Spleen (tissue), 11 donors: ENCODE data around the gene PACRG. TPM values are rescaled to one million over a fixed set of nuclear protein-coding genes. Genes with fewer than 3 reads are reported as not detected.

Source experiments
- DNase-seq: peaks from one replicate; pipeline ENCODE4 v3.0.0-alpha.2; 2020
- H3K27ac ChIP-seq, 8 donors: fragments of 200-600 bp; sonication (generic) in 7 of 8; 1 replicate in 4 of 8; 2 replicates in 4 of 8; pipeline versions ENCODE4 v1.5.0 to v1.8.0; 2016 to 2021; ENCODE audit warnings: inconsistent platforms in 4 of 8, mild to moderate bottlenecking in 4 of 8, moderate library complexity in 1 of 8
- H3K27me3 ChIP-seq, 7 donors: fragments of 200-600 bp; sonication (generic) in 6 of 7; replicated peaks in 1 of 7; 1 replicate in 4 of 7; 2 replicates in 3 of 7; pipeline versions ENCODE4 v1.5.0 to v1.8.0; 2016 to 2021; ENCODE audit warnings: inconsistent platforms in 3 of 7, mild to moderate bottlenecking in 1 of 7
- H3K36me3 ChIP-seq, 6 donors: fragments of 200-600 bp; sonication (generic) in 5 of 6; 1 replicate in 4 of 6; 2 replicates in 2 of 6; pipeline versions ENCODE4 v1.5.0 to v1.8.0; 2016 to 2021; ENCODE audit warnings: inconsistent platforms in 2 of 6
- H3K4me1 ChIP-seq, 6 donors: fragments of 200-600 bp; sonication (generic) in 5 of 6; 1 replicate in 3 of 6; 2 replicates in 3 of 6; pipeline versions ENCODE4 v1.5.0 to v1.8.0; 2016 to 2021; ENCODE audit warnings: inconsistent platforms in 3 of 6
- H3K4me3 ChIP-seq, 8 donors: fragments of 200-600 bp; sonication (generic) in 7 of 8; 1 replicate in 4 of 8; 2 replicates in 4 of 8; pipeline versions ENCODE4 v1.5.0 to v1.8.0; 2016 to 2021; ENCODE audit warnings: inconsistent platforms in 4 of 8, mild to moderate bottlenecking in 4 of 8, moderate library complexity in 2 of 8
- H3K9me3 ChIP-seq, 8 donors: fragments of 200-600 bp; sonication (generic) in 7 of 8; 1 replicate in 4 of 8; 2 replicates in 4 of 8; pipeline versions ENCODE4 v1.5.0 to v1.8.0; 2016 to 2021; ENCODE audit warnings: inconsistent platforms in 4 of 8
- POLR2A ChIP-seq, 3 donors: fragments of 450-650 bp; IDR thresholded peaks; one replicate each; pipeline ENCODE4 v1.5.1; 2017; ENCODE audit warnings: antibody characterized with exemption in 3 of 3, mild to moderate bottlenecking in 1 of 3
- POLR2AphosphoS5 ChIP-seq, 3 donors: sonication (generic); formaldehyde crosslinking; IDR thresholded peaks; one replicate each; pipeline ENCODE4 v1.5.1; 2017; ENCODE audit warnings: antibody characterized with exemption in 3 of 3
- WGBS, 5 donors: extraction: QIAGEN DNeasy Blood & Tissue Kit in 3 of 5; methylation state at CpG; one replicate each; pipeline versions ENCODE4 v1.1.5 to v1.1.7; 2013 to 2018; 5-methylcytosine and 5-hydroxymethylcytosine counted together
- intact Hi-C: fragments of 100-400 bp; cut with DNase I; formaldehyde crosslinking; loops from one replicate; pipeline ENCODE4 v1.15.0; 2023; ENCODE audit warnings: low total_unique reads
- polyA plus RNA-seq, 3 donors: library from polyadenylated mRNA; stranded (reverse); fragments of 200-250 nt; gene quantifications; one replicate each; pipeline ENCODE4 v1.2.1, GENCODE V29; 2013
- total RNA-seq, 7 donors: library from RNA; depleted of rRNA in 3 of 7; stranded (reverse); fragments of >200 nt in 3 of 7; fragmentation: NEBNext Ultra II Directional in 4 of 7; extraction: Animal tissue kit (Norgen Biotek cat#: 25700) in 4 of 7; gene quantifications; one replicate each; pipeline versions ENCODE4 v1.1.0 to v1.2.1, GENCODE V29; 2016 to 2021
- TF ChIP-seq, protein P1 (sequence below), 11 experiments: fragments of 200-600 bp in 7 of 11; fragments of 450-650 bp in 4 of 11; sonication (generic) in 4 of 11; IDR thresholded peaks in 8 of 11; conservative IDR thresholded peaks in 3 of 11; 1 replicate in 7 of 11; 2 replicates in 4 of 11; pipeline versions ENCODE4 v1.4.0 to v1.8.0; 2016 to 2021; ENCODE audit warnings: antibody characterized with exemption in 11 of 11, inconsistent platforms in 4 of 11, mild to moderate bottlenecking in 1 of 11
- donor health status: healthy with polysubstance abuse.
- donor health status: DM: no; HTN: no; CAD: no; lungs with moderate emphysema.
- donor health status: DM: no; HTN: no; CAD: no.
- donor health status: Bipolar disorder and iron deficiency.
- donor health status: healthy.
- donor health status: DM: no; HTN: no; CAD: no.
- donor health status: DM: yes; HTN: yes; CAD: no.

PACRG gene
- total and polyA plus RNA-seq, 10 donors, result 0.32 to 2.0 (median 1.0) TPM; not detected in 5

DNA sequence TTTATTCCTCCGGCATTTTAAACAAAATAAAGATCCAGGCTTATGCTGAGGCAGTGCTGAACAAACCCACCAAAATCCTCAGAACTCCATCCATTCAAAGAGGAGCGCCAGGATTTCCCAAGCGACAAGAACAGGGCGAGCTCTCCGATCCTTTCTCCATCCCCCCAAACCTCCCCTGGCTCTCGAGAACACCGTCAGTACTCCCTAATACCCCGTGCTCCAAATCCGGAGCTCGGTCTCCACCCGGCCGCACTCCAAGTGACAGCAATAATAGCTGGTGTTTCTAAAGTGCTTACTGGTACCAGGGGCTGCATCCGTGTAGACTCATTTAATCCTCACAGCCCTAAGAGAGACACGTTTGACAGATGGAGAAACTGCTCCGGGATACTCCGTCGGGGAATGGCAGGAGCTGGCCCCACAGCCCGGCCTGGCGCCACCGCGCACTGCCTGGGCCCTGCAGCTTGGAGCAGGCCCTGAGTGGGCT lies 409.7 kb downstream of the PACRG start:
- H3K36me3 ChIP-seq, result no peaks in the 10 kb centered on the region
- H3K4me1 ChIP-seq, result no peaks in the 10 kb centered on the region
- H3K9me3 ChIP-seq, result peaks cover 0 to 5% (median 0%) of the 10 kb centered on the region in 8 donors
- intact Hi-C loops, result no loop called here
- no peaks in the 10 kb centered on the region for H3K27me3 ChIP-seq
- DNase-seq, result no peak
- no peak overlapping the region for H3K4me3 ChIP-seq
- 89 to 95% (median 93%) methylated on average over 17 to 21 of the region's 21 CpGs for WGBS, 5 donors
- no peak overlapping the region for H3K27ac ChIP-seq
- TF ChIP-seq, protein P1, sequence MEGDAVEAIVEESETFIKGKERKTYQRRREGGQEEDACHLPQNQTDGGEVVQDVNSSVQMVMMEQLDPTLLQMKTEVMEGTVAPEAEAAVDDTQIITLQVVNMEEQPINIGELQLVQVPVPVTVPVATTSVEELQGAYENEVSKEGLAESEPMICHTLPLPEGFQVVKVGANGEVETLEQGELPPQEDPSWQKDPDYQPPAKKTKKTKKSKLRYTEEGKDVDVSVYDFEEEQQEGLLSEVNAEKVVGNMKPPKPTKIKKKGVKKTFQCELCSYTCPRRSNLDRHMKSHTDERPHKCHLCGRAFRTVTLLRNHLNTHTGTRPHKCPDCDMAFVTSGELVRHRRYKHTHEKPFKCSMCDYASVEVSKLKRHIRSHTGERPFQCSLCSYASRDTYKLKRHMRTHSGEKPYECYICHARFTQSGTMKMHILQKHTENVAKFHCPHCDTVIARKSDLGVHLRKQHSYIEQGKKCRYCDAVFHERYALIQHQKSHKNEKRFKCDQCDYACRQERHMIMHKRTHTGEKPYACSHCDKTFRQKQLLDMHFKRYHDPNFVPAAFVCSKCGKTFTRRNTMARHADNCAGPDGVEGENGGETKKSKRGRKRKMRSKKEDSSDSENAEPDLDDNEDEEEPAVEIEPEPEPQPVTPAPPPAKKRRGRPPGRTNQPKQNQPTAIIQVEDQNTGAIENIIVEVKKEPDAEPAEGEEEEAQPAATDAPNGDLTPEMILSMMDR (IDR thresholded peaks at IDR 0.05 in 8 of 11, conservative IDR thresholded peaks at IDR 0.05 in 3 of 11), result no peak
- TF ChIP-seq POLR2AphosphoS5 (IDR thresholded peaks at IDR 0.05) (no peak), POLR2A (IDR thresholded peaks at IDR 0.05) (no peak)

DNA sequence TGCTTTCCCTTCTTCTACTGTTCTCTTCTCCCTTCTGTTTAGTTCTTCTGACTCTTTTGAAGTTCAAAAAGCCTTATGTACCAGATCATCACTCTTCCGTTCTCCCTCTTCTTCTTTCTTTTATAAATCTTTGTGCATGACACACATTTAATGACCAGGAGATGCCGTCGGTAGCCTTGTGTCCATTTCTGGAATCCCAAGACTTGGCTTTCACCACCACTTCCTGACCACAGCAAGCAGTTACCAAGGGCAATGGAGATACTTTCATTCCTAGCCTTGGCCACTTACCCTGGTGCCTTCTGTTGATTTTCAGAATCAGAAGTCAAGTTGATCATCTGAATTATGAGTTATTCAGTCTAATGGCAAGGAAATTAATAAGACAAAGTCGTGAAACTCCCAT lies 418.3 kb downstream of the PACRG start:
- Histone ChIP-seq H3K4me1 (no peaks in the 10 kb centered on the region), H3K9me3 (peaks cover 0 to 3% (median 0%) of the 10 kb centered on the region in 8 donors), H3K36me3 (no peaks in the 10 kb centered on the region), H3K27me3 (peaks cover 0 to 17% (median 0%) of the 10 kb centered on the region in 7 donors), H3K4me3 (no peak overlapping the region), H3K27ac (no peak overlapping the region)
- TF ChIP-seq POLR2AphosphoS5 (IDR thresholded peaks at IDR 0.05), result no peak
- TF ChIP-seq, protein P1 (IDR thresholded peaks at IDR 0.05 in 8 of 11, conservative IDR thresholded peaks at IDR 0.05 in 3 of 11), result no peak
- no peak for TF ChIP-seq POLR2A (IDR thresholded peaks at IDR 0.05)
- no peak for DNase-seq
- intact Hi-C loops, result no loop called here
- 69 to 81% (median 75%) methylated on average over 4 of the region's 4 CpGs for WGBS, 5 donors

DNA sequence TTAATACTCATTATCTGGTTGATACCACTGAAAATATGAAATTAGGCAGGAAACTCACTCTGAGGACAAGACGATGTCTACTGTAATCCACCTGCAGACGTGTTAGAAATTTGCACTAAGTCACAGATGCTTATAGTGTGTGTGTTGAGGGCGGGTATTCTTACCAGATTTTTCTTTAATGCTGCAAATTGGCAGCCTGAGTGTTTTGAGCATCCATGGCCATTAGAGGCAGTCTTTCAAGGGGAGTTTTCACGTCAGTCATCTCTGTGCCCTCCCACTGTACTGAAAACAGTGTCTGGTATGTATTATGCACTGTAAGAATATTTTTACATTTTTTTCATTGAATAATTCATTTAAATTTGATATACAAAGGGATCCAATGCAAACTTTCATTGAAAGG lies 420.2 kb downstream of the PACRG start:
- Histone ChIP-seq H3K27ac (no peak overlapping the region), H3K27me3 (peaks cover 0 to 17% (median 0%) of the 10 kb centered on the region in 7 donors), H3K36me3 (no peaks in the 10 kb centered on the region), H3K9me3 (peaks cover 0 to 3% (median 0%) of the 10 kb centered on the region in 8 donors), H3K4me3 (no peak overlapping the region), H3K4me1 (no peaks in the 10 kb centered on the region)
- intact Hi-C loops, result no loop called here
- no peak for DNase-seq
- TF ChIP-seq, protein P1 (IDR thresholded peaks at IDR 0.05 in 8 of 11, conservative IDR thresholded peaks at IDR 0.05 in 3 of 11), result no peak
- TF ChIP-seq POLR2A (IDR thresholded peaks at IDR 0.05) (no peak), POLR2AphosphoS5 (IDR thresholded peaks at IDR 0.05) (no peak)
- 69 to 86% (median 79%) methylated on average over 4 of the region's 4 CpGs for WGBS, 5 donors

DNA sequence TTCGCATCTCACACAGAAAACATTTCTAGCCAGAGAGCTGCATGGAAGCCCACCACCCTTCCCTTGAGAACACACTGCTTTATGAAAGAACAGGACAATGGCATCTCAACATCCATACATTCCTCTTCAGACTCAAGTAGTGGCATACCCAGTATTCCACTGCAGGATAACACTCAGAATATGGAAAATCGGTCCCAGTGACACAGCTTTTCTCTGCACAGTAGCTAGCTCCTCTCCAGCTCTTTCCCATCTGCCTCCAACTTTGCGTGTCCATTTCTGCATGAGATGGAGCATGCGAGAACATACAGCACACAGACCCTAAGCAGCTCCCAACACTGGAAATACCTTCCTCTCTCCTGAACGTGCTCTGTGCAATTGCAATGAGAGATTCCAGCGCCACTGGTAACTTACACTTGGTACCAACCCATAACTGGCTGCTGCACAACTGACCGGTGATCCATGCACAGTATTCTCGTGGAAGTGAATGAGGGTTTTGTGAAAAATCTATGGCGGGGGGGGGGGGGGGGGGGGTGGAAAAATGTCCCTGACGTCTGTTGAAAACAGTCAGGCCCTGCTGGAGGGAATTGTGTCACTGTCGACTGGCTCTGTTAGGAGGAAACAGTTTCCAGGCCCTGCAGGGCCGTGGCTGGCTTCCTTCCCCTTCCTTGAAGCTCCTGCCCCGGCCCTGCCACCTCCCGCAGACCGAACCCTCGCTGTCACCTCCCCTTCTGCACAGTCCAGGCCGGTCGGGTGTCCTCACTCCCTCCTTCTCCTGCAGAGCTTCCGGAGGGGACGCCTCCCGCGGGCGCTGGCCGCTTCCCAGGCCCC lies 420.9 kb downstream of the PACRG start:
- Histone ChIP-seq H3K36me3 (no peaks in the 10 kb centered on the region), H3K4me1 (no peaks in the 10 kb centered on the region), H3K4me3 (no peak overlapping the region), H3K9me3 (peaks cover 0 to 3% (median 0%) of the 10 kb centered on the region in 8 donors), H3K27ac (no peak overlapping the region), H3K27me3 (peaks cover 0 to 17% (median 0%) of the 10 kb centered on the region in 7 donors)
- 55 to 76% (median 67%) methylated on average over 23 to 24 of the region's 24 CpGs for WGBS, 5 donors
- no peak for DNase-seq
- intact Hi-C loops, result no loop called here
- TF ChIP-seq, protein P1 (IDR thresholded peaks at IDR 0.05 in 8 of 11, conservative IDR thresholded peaks at IDR 0.05 in 3 of 11), result no peak
- TF ChIP-seq POLR2A (IDR thresholded peaks at IDR 0.05), result no peak
- no peak for TF ChIP-seq POLR2AphosphoS5 (IDR thresholded peaks at IDR 0.05)
